Measurements from ENCODE around the gene TBC1D3E.
"Not testable (repeated sequence)": the region's sequence is repeated elsewhere in the genome, so short reads cannot be mapped to it uniquely, and the experiment has no call there.

The TBC1D3E gene

DNA sequence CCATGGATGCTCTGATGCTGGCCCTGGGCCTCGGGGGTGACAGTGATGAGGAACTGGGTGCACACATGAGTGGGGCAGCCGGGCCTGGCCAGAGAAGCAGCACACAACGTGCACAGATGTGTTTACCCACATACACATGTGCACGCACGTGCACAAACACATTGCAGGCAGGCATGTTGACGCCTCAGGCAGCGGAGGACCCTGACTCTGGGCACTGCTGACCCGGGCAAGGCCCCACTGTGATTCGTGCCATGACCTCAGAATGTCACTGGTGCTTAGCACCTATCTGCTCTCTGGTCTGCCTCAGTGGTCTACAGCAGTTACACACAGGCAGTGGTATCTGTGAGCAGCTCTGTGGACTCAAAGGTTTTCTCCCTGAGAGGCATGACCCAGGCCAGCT is at the start of gene TBC1D3E:
Gene TBC1D3E, plus strand, starts transcription at position 301 of the 400 bp plus-strand sequence. CDS start 1,545 bp downstream, outside the sequence.
- not testable (repeated sequence) for H3K27ac ChIP-seq

DNA sequence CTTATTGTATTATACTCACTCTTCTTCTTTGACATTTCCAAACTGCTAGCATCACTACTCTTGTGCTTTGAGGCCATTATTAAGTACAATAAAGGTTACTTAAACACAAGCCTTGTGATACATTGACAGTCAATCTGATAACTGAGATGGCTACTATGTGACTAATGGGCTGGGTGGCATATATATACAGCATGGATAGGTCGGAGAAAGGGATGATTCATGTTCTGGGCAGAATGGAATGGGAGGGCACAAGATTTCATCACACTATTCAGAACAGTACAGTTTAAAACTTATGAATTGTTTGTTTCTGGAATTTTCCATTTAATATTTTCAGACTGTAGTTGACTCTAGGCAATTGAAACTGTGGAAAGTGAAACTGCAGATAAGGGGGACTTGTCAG is 40.4 kb upstream of the TBC1D3E start:
- H3K27ac ChIP-seq = not testable (repeated sequence)

DNA sequence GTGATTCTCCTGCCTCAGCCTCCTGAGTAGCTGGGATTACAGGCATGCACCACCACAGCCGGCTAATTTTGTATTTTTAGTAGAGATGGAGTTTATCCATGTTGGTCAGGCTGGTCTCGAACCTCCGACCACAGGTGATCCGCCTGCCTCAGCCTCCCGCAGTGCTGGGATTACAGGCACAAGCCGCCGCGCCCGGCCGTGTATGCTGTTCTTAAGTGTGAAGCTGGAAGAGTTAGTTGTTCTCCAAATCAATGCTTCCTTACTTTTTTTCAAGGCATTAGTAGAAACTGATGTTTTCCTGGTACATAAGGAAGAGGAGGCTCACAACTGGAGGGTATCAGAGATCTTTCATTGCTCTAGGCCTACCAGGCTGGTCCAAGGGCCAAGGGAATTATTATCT is 39.6 kb upstream of the TBC1D3E start:
- not testable (repeated sequence) for H3K27ac ChIP-seq

DNA sequence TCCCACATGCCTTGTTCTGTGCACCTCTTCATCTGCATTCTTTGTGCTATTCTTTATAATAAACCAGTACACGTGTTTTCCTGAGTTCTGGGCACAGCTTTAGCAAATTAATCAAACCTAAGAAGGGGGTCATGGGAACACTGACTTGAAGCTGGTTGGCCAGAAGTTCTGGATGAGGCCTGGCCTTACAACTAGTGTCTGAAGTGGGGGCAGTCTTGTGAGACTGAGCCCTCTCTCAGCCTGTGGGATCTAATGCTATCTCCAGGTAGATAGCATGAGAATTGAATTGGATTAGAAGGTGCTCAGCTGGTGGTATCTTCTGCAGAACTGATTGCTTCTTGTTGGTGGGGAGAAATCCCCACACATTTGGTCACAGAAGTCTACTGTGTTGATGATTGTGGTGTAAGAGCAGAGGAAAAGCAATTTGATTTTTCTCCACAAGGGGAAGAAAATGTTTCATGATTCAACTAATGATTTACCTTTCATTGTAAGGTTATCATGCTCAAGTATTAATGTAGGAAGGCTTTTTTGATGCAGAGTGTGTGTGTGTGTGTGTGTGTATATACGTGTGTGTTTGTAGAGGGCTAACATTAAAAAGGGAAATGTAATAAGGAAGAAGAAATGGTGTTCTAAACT is 33.6 kb upstream of the TBC1D3E start:
- H3K27ac ChIP-seq = not testable (repeated sequence)

DNA sequence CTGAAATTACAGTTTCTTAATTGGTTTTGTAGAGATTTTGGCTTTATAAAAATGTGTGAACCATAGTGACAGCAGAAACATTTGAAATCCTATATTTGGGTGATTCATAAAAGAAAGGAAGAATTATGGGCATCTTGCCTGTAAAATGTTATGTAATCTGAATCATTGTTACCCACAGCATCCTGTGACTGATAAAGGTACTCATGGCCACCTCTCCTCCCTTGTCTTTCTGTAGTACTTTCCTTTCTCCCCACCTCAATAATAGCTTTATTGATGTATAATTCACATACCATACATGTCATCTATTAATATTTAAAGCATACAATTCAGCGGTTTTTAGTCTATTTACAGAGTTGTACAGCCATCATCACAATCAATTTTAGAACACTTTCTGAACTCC is 28.5 kb upstream of the TBC1D3E start:
- H3K27ac ChIP-seq = not testable (repeated sequence)

DNA sequence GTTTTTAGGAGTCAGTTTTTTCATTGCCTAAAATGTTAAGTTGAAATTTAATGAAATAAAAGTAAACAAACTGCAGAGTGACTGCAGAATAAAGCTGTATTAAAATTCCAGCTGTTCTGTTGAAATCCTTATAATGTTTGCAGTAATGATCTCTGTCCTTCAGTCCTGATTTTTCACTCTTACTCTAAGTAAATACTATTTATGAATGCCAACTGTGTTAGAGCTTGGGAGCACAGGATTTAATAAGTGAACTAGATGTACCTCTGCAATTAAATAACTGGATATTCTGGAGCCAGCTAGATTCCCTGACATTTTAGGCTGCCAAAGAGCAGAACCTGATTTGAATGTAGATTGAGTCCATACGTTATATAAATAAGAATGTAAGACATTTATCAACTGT is 7.9 kb upstream of the TBC1D3E start:
- H3K27ac ChIP-seq = not testable (repeated sequence)

DNA sequence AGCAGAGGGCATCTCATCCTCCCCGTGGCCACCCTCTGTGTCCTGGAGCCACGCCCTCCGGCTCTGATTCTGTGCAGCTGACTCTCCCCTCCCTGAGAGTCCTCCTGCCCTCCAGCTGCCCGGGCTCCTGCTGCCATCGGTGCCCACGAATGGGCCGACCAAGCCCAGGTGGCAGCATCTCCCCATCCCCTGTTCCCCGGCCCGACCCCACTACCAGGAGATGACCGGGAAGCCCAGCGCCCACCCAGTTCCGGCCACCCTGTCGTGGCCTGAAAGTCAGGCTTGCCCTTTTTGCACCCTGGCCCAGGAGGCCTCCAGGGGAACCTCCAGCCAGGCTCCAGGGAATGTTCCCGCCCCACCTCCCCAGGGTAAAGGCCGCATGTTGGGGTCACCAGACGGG is 7.1 kb downstream of the TBC1D3E start:
- H3K27ac ChIP-seq = not testable (repeated sequence)
